Central memory CD8-positive, alpha-beta T cell (primary cell): ENCODE measurements around the gene COX8C.

ENCODE experiments used
- ATAC-seq: fragments of 150-1000 bp; cut with Tn5 transposase; replicated peaks from 2 replicates; pipeline ENCODE4 v1.10.0; 2022; ENCODE audit warnings: mild to moderate bottlenecking, moderate FRiP score, moderate number of reproducible peaks; ENCODE audit not compliant: poor library complexity, severe bottlenecking; ENCODE audit errors: extremely low read depth
- DNase-seq, 2 donors: peaks; one replicate each; pipeline ENCODE4 v3.0.0; 2021; ENCODE audit warnings: low spot score in 2 of 2
- H3K27ac Mint-ChIP-seq: one replicate; pipeline ENCODE4 v1.8.0; 2022; ENCODE audit warnings: low read depth, mild to moderate bottlenecking, moderate library complexity, mixed read lengths
- H3K27me3 Mint-ChIP-seq: one replicate; pipeline ENCODE4 v1.8.0; 2022; ENCODE audit warnings: mixed read lengths
- H3K36me3 Mint-ChIP-seq: one replicate; pipeline ENCODE4 v1.8.0; 2022; ENCODE audit warnings: mild to moderate bottlenecking, moderate library complexity, mixed read lengths; ENCODE audit not compliant: insufficient read depth
- H3K4me1 Mint-ChIP-seq: one replicate; pipeline ENCODE4 v1.8.0; 2022; ENCODE audit warnings: mixed read lengths
- H3K4me3 Mint-ChIP-seq: one replicate; pipeline ENCODE4 v1.8.0; 2022; ENCODE audit warnings: mild to moderate bottlenecking, moderate library complexity, mixed read lengths
- H3K9me3 Mint-ChIP-seq: one replicate; pipeline ENCODE4 v1.8.0; 2022; ENCODE audit warnings: mixed read lengths

The COX8C gene

DNA sequence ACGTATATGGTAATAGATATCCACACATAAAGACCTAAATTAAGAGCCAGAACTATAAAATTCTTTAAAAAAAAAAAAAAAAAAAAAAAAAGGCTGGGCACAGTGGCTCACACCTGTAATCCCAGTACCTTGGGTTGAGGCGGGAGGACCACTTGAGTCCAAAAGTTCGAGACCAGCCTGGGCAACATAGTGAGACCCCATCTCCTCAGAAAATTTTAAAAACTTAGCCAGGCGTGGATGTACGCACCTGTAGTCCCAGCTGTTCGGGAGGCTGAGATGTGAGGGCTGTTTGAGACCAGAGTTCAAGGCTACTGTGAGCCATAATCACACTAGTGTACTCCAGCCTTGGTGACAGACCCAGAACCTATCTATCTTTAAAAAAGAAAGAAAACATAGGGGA lies 18.4 kb upstream of the COX8C start:
- ATAC-seq (no peak), DNase-seq (no peak)
- Mint-ChIP-seq H3K36me3 (peaks cover 16% of the 10 kb centered on the region), H3K27ac (no peak overlapping the region), H3K9me3 (no peaks in the 10 kb centered on the region), H3K4me1 (peaks cover 57% of the 10 kb centered on the region), H3K4me3 (no peak overlapping the region), H3K27me3 (no peaks in the 10 kb centered on the region)

DNA sequence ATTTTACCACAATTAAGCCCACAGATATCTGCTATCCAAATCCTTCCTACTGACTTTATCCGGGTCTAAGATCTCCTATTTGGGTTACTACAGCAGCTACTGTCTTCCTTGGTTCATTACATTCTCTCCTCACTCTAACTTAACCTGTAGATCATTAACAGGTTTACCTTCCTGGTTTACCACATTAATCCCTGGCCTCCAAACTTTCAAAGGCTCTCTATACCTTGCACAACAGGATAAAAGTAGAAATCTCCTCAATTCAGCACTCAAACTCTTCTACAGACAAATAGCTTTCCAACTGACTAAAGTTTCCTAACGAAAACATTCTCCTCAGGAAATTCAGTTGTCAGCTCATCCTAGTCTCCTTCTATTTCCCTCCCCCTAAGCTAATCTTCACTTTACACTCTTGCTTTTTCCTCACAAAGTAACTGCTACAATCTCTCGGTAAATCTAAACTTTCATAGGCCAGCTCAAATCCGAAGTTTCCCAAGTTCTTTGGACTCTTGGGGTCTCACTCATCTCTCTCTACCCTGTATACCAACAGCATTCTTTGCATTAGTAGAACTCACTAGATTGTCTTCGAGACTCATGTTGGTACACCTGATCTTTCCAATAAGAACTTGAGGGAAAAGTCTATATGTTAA lies 16.9 kb upstream of the COX8C start:
- Mint-ChIP-seq H3K36me3 (peaks cover 15% of the 10 kb centered on the region), H3K9me3 (no peaks in the 10 kb centered on the region), H3K27me3 (no peaks in the 10 kb centered on the region), H3K4me3 (peak overlapping the region; percentile 92), H3K27ac (no peak overlapping the region), H3K4me1 (peaks cover 51% of the 10 kb centered on the region)
- ATAC-seq (no peak), DNase-seq (no peak)

DNA sequence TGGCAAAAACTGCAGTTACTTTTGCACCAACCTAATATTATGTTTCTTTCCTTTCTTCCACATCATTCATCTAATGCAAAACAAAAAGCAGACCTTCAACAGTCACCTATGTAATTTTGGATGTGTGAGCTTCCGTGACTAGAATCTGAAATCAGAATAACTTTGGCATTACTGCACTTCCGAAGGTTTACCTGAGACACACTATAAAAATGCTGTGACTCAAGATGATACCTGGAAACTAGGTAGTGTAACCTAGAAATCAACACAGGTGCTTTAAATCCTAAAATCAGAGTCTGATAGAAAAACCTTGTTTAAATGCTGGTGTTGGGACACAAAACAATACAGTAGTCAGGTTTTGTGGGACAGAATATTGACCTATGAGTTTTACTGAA lies 16.4 kb upstream of the COX8C start:
- Mint-ChIP-seq H3K27ac (peak overlapping the region; percentile 94), H3K4me1 (peaks cover 51% of the 10 kb centered on the region)
- no peak for ATAC-seq

DNA sequence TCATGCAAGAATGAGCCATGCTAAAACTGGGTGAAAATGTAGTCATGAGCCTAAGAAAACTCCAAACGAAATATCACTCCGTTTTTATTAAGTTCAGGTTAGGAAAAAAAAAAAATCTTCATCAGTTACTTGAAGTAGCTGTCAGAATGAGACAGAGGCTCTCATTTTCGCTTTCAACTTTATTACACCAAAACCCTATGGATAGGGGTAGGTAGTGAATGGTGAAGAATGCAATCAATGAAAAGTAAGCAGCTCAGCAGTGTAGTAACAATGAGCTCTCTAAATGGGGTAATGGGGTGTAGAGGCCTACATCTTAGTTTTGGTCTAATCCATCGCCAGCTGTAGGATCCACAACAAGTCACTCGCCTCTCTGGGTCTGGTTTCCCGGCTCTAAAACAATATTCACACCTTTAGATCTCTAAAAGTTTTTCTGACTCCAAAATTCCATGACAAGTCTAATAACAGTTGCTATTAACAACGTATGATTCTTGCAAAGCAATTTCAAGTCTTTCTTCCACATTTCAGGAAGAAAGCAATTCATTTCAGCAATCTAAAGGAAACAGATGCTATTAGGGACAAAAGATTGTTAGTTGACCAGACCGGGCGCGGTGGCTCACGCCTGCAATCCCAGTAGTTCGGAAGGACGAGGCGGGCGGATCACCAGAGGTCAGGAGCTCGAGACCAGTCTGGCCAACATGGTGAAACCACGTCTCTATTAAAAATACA lies 15.8 kb upstream of the COX8C start:
- H3K4me1 Mint-ChIP-seq = peaks cover 51% of the 10 kb centered on the region
- H3K27ac Mint-ChIP-seq = peak overlapping the region; percentile 94
- peak overlapping the region; percentile 92 for H3K4me3 Mint-ChIP-seq
- no peaks in the 10 kb centered on the region for H3K27me3 Mint-ChIP-seq
- peaks cover 15% of the 10 kb centered on the region for H3K36me3 Mint-ChIP-seq
- no peak for DNase-seq
- ATAC-seq = no peak
- no peaks in the 10 kb centered on the region for H3K9me3 Mint-ChIP-seq

More for the DNA sequence above, 16.4 kb upstream of the COX8C start:
- Mint-ChIP-seq H3K27me3 (no peaks in the 10 kb centered on the region), H3K36me3 (peaks cover 15% of the 10 kb centered on the region), H3K9me3 (no peaks in the 10 kb centered on the region), H3K4me3 (peak overlapping the region; percentile 92)
- DNase-seq = no peak

DNA sequence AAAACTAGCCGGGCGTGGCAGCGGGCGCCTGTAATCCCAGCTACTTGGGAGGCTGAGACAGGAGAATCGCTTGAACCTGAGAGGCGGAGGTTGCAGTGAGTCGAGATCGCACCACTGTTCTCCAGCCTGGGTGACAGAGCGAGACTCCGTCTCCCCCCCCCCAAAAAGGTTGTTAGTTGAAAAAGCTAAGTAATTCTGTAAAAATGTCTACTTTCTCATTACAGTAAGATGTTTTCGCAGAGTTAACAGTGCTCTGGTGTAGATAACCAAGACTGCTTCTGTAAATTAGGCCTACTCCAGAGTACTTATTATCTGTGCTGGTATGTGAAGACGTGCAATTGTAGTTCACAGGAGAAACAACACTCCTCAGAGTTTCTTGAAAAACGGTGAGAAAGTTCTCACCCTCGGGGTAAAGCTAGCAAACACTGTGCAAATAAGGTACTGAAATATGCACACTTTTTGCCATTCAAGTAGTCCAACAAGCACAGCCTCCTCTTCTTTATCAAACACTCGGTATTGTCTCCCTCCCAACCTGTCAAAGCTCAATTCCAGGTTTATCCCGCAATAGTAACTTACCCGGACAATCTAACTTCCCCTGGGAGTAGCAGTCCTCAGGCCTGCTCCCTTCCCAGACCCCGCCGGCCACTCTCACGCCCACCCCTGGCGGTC lies 15.1 kb upstream of the COX8C start:
- ATAC-seq (no peak), DNase-seq (peak in 1 of 2 donors; percentile 13)
- Mint-ChIP-seq H3K36me3 (peaks cover 12% of the 10 kb centered on the region), H3K4me1 (peaks cover 51% of the 10 kb centered on the region), H3K27me3 (no peaks in the 10 kb centered on the region), H3K27ac (peak overlapping the region; percentile 94), H3K9me3 (no peaks in the 10 kb centered on the region), H3K4me3 (peak overlapping the region; percentile 92)

DNA sequence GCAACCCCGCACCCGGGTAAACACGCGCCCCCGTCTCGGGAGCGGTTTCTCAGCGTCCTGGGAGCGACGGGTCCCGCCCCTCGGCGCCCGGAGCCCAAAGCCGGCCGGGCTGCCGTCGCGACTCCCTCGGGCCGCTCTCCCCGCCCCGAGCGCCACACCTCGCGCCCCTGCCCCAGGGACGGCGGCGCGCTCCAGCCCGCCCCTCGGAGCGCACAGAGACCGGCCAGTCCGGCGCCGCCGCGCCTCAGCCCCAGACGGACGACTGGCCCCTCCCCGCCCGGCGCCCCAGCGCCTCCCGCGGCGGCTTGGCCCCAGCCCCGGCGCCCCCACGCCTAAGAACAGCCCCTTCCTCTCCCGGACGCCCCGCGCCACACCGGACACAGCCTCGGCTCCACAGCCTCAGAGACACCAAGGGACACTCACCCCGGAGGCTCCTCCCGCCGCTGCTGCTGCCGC lies 14.6 kb upstream of the COX8C start:
- Mint-ChIP-seq H3K9me3 (no peaks in the 10 kb centered on the region), H3K4me1 (peaks cover 49% of the 10 kb centered on the region), H3K27me3 (no peaks in the 10 kb centered on the region), H3K36me3 (peaks cover 12% of the 10 kb centered on the region), H3K4me3 (peak overlapping the region; percentile 92), H3K27ac (peak overlapping the region; percentile 94)
- DNase-seq (peak; percentile 10 to 21), ATAC-seq (peak; percentile 25)

DNA sequence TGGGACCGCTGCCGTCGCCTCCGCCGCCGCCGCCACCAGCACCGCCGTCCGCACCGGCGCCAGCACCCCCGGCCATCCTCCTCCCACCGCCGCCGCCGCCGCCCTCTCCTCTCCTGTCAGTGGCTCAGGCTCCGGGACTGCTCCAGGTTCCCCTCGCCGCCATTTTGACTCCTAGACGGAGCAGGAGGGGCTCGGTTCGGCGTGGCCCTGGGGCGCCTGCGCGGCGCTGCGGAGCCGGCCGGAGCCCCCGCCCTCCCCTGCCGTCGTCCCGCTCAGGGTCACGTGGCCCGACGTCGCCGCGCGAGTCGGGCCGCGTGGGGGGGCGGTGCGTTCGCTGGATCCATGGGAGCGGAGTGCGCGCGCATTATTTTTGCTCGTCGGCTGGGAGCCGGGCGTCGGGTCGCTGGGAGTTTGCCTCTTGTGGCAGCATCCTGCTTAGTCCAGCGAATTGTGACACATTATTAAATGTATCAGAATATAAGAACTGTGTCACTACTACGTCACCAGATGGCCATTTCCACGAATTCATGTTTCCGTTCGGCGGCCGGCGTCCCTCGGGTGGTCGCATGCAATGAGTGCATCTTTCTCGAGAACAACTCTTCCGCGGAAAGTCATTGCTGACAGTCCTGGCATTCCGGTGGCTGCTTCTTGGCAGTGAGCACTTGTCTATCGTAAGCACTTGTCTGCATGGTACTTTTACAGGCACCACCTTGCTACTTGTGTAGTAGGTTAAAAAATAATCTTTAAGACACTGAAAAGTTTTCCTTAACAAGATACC lies 13.9 kb upstream of the COX8C start, which contains the start of gene BTBD7:
BTBD7 (minus strand) TSS at position 184 of the 778 bp plus-strand sequence. CDS start 36,985 bp downstream, outside the sequence.
- H3K36me3 Mint-ChIP-seq = peaks cover 12% of the 10 kb centered on the region
- ATAC-seq = peak; percentile 97
- H3K27ac Mint-ChIP-seq = peak within 1 kb of the TSS; percentile 94
- peaks cover 42% of the 10 kb centered on the region for H3K4me1 Mint-ChIP-seq
- H3K27me3 Mint-ChIP-seq = no peaks in the 10 kb centered on the region
- H3K4me3 Mint-ChIP-seq = peak within 1 kb of the TSS; percentile 92
- no peaks in the 10 kb centered on the region for H3K9me3 Mint-ChIP-seq
- DNase-seq = peak; percentile 79 to 87

DNA sequence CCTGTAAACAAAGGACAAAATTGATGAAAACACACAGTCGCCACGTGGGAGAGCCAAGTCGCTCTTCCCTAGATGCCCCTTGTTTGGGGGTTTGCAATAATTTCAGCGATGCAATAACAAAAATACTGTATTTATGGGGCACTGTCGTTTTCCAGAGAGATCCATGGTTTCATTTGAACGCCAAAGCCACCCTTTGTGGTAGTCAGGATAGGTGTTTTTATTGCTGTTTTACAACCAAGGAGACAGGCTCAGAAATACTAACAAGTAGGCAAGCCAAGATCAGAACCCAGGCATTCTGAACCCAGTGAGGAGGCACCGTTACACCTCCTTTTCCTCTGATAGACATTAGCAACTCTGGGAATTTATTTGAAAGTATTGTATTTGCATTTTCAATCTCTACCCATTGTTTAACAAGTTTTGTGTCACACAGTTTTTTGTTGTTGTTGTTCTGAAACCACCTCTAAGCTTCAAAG lies 13.3 kb upstream of the COX8C start:
- no peaks in the 10 kb centered on the region for H3K9me3 Mint-ChIP-seq
- no peak for ATAC-seq
- H3K27me3 Mint-ChIP-seq = no peaks in the 10 kb centered on the region
- peak overlapping the region; percentile 92 for H3K4me3 Mint-ChIP-seq
- peaks cover 12% of the 10 kb centered on the region for H3K36me3 Mint-ChIP-seq
- no peak for DNase-seq
- peak overlapping the region; percentile 94 for H3K27ac Mint-ChIP-seq
- peaks cover 41% of the 10 kb centered on the region for H3K4me1 Mint-ChIP-seq

DNA sequence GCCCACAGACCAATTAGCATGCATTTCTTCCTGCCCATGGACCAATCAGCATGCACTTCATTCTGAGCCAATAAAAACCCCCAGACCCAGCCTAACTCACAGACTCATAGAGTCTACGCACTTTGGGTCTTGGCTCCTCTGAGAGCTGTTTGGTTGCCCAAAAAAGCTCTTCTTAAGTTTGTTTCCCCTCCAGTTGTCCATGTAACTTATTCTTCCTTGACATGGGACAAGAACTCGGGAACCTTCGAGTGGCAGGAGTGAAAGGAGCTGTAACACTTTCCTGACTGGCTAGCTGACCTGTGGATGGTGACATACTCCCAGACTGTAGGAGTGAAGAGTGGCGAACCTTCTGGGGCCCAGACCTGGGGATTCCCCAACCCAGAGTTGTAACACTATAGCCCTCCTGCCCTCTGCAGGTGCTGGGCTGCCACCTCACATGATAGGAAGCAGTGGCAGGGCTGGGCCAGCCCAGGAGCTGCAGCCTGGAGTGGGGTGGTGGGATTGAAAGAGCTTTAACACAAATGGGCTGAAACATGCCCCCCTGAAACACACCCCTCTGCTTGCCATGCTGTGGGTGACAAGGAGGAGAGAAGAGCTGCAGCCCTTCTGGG lies 9.7 kb upstream of the COX8C start:
- Mint-ChIP-seq H3K27me3 (no peaks in the 10 kb centered on the region), H3K36me3 (peaks cover 11% of the 10 kb centered on the region), H3K4me3 (no peak overlapping the region), H3K4me1 (peaks cover 8% of the 10 kb centered on the region), H3K9me3 (peaks cover 5% of the 10 kb centered on the region), H3K27ac (no peak overlapping the region)
- ATAC-seq (no peak), DNase-seq (no peak)

DNA sequence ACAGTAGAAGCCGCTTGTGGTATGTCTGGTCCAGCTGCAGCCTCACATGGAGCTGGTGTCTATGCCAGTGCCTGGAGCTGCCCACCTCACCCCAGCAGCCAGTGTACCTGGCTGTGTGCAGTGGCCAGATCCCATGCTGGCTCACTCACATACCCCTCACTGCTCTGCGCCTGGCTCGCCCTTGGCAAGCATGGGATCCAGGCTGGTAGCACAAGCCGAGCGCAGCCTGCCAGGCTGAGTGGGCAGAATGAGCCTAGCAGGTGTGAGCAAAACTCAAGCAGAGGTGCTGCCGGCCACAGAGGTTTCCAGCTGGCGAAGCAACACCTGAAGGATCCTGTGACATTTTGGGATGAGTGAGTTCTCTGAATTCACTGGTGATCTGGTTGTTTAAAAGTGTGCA lies 9.1 kb upstream of the COX8C start:
- H3K27ac Mint-ChIP-seq = no peak overlapping the region
- peaks cover 8% of the 10 kb centered on the region for H3K4me1 Mint-ChIP-seq
- H3K4me3 Mint-ChIP-seq = no peak overlapping the region
- H3K9me3 Mint-ChIP-seq = peaks cover 5% of the 10 kb centered on the region
- H3K27me3 Mint-ChIP-seq = no peaks in the 10 kb centered on the region
- no peak for DNase-seq
- no peak for ATAC-seq
- H3K36me3 Mint-ChIP-seq = peaks cover 8% of the 10 kb centered on the region

DNA sequence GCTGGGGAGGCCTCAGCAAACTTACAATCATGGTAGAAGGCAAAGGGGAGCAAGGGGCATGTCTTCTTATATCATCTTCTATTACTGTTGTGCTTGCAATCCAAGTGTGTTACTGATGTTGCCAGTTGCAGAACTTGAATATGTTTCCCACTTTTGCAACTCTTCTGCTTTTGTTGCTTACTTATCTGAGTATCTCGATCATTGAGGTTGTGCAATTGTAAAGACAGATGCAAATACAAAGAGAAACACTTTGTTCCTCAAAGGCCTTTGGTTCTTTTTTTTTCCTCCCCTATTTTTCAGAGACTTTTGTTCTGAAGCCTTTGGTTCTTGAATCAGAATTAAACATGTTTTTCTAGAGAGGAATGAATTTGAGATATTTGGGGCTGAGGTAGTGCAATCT lies 3.7 kb upstream of the COX8C start:
- ATAC-seq (no peak), DNase-seq (no peak)
- Mint-ChIP-seq H3K27me3 (peaks cover 11% of the 10 kb centered on the region), H3K27ac (no peak overlapping the region), H3K4me1 (no peaks in the 10 kb centered on the region), H3K4me3 (no peak overlapping the region), H3K9me3 (peaks cover 5% of the 10 kb centered on the region), H3K36me3 (peaks cover 2% of the 10 kb centered on the region)

DNA sequence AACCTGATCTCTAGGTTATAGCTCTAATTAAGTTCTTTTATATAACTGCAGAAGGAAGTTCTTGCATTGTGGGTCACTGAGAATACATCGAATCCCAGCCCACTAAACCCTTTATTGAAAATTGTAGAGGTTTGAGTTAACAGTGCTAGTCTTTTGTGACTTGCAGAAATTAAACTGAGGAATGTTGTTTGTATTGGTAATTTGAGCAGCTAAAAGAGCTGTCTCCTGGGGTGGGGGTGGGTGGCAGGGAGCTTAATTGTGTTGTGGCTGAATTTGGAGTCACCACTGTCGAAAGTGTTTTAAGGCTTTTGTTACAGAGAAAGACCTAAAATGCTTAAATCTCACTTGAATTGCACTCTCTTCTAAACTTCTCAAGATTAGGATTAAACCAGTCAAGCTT lies 3.2 kb upstream of the COX8C start:
- ATAC-seq = no peak

More for the DNA sequence above, 3.2 kb upstream of the COX8C start:
- peaks cover 5% of the 10 kb centered on the region for H3K9me3 Mint-ChIP-seq
- peaks cover 11% of the 10 kb centered on the region for H3K27me3 Mint-ChIP-seq
- H3K4me1 Mint-ChIP-seq = no peaks in the 10 kb centered on the region
- no peak overlapping the region for H3K27ac Mint-ChIP-seq
- H3K4me3 Mint-ChIP-seq = no peak overlapping the region
- H3K36me3 Mint-ChIP-seq = peaks cover 2% of the 10 kb centered on the region
- DNase-seq = no peak
